NT2/D1 (cell line): ENCODE results near the gene RGPD3.
"Not testable (repeated sequence)": the region's sequence is repeated elsewhere in the genome, so short reads cannot be mapped to it uniquely, and the experiment has no call there.

Experiments used
- YY1 ChIP-seq: IDR thresholded peaks from 2 replicates; pipeline ENCODE4 v1.6.1; 2011; ENCODE audit not compliant: insufficient read length, insufficient read depth
- ZNF274 ChIP-seq: IDR thresholded peaks from 2 replicates; pipeline ENCODE4 v1.6.1; 2011; ENCODE audit warnings: mild to moderate bottlenecking, low read depth, low read length

DNA sequence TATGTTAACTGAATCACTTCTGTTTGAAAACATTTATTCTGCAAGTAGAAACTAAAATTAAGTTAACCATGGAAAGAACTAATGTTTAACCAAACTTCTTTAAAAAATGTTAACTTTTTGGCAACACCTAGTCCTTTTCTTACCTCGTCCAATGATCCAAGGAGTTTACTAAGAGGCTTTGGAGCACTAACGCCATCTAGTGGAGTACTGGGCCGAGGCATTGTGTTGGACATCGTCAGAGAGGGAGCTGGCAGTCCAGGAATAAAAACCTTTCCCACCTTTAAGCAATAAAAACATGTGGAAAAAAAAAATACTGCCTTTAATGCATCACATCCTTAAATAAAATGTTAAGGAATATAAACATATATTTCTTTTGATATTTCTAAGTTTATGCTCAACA, 2.4 kb upstream of the RGPD3 start:
- not testable (repeated sequence) for TF ChIP-seq YY1, ZNF274
